HS-5 (cell line): Measurements from ENCODE around the gene PRAMEF6.
"Not testable (repeated sequence)": the region's sequence is repeated elsewhere in the genome, so short reads cannot be mapped to it uniquely, and the experiment has no call there.

Experiments used
- DNase-seq: peaks from one replicate; pipeline ENCODE4 v3.0.0-alpha.2; 2012; ENCODE audit warnings: low read depth

Gene PRAMEF6

DNA sequence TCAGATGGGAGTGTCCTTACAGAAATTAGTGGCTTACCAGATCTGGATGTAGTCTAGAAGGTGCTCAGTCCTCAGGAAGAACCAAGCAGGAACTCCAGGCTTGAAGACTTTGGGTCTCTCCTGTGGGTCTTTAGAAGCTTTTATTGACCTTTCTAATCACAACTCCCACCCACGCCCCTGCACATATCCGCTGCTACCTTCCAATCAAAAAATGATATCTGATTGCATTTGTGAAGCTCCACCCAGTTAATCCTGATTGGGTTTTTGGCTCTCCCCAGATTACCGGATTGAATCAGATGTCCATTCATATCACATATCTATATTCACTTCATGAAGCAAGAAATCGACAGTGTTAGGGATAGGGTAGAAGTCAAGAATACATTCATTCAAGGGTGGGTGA lies at the start of gene PRAMEF6:
TSS of gene PRAMEF6 (minus strand) at position 101 of the 400 bp plus-strand sequence. CDS start 5,062 bp downstream, outside the sequence.
- not testable (repeated sequence) for DNase-seq

- not testable (repeated sequence) for DNase-seq
These were observed 23.0 kb downstream of the PRAMEF6 start for GRCh38 chr1:12924368-12924767.

- DNase-seq, result not testable (repeated sequence)
These were observed 25.6 kb downstream of the PRAMEF6 start for GRCh38 chr1:12921749-12922148.

DNA sequence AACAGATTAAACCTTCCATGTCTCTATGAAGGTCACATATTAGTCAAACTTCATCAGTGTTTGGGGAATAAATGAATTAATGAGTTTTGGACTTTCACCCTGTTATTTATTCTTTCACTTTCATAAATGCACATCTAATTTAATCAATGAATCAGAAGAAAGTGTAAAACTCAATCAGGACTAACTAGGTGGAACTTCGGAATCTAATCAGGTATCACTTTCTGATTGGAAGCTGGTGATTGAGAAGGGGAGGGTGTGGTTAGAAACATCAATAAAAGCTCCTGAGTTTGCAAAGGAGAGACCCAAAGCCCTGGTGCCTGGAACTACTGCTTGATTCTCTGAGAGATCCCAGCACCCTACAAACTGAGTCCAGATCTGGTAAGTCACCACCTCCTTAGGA lies 31.1 kb downstream of the PRAMEF6 start, which contains the start of gene PRAMEF7:
TSS of gene PRAMEF7 (plus strand) at position 301 of the 400 bp plus-strand sequence. CDS start 1,083 bp downstream, outside the sequence.
- DNase-seq, result not testable (repeated sequence)

DNA sequence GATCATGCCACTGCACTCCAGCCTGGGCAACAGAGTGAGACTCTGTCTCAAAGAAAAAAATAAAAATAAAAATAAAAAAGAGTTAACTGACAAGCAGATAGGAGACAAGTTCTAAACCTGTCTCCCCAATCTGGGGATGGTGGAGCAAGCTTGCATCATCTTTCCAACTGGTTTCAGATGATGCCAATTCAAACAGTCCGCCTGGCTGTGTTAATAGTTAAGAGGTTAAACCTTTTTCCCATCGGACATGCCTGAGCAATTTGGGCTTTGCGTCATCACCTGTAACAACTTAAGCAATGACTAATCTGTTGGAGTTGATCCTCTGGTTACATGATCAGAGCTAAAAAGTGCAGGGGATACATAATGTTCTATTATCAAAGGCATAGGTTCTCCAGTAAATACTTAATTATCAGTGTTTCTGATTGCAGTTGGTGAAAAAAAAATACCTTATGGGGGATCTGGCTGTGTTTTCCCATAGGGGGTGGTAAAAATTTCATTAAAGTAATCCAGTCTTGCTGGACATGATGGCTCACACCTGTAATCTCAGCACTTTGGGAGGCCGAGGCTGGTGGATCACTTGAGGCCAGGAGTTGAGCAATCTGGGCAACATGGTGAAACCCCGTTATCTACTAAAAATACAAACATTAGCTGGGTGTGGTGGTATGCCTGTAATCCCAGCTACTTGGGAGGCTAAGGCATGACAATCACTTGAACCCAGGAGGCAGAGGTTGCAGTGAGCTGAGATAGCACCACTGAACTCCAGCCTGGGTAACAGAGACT lies 43.4 kb downstream of the PRAMEF6 start:
- DNase-seq, result not testable (repeated sequence)

- not testable (repeated sequence) for DNase-seq
These were observed 48.2 kb downstream of the PRAMEF6 start for GRCh38 chr1:12899186-12899585.

DNA sequence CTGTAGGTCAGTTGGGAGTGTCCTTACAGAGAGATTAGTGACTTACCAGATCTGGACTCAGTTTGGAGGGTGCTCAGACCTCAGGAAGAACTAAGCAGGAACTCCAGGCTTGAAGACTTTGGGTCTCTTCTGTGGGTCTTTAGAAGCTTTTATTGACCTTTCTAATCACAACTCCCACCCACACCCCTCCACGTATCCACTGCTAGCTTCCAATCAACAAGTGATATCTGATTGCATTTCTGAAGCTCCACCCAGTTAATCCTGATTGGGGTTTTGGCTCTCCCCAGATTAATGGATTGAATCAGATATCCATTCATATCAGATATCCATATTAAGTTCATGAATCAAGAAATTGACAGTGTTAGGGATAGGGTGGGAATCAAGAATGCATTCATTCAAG lies 49.2 kb downstream of the PRAMEF6 start, which contains the start of gene PRAMEF10:
TSS of gene PRAMEF10 (minus strand) at position 101 of the 400 bp plus-strand sequence. CDS start 2,423 bp downstream, outside the sequence.
- DNase-seq, result not testable (repeated sequence)
